Spleen (tissue), 7 donors: ENCODE data around the gene MID1IP1.

Experiments
- CTCF ChIP-seq, 11 experiments: fragments of 200-600 bp in 7 of 11; fragments of 450-650 bp in 4 of 11; sonication (generic) in 4 of 11; IDR thresholded peaks in 8 of 11; conservative IDR thresholded peaks in 3 of 11; 1 replicate in 7 of 11; 2 replicates in 4 of 11; pipeline versions ENCODE4 v1.4.0 to v1.8.0; 2016 to 2021; ENCODE audit warnings: antibody characterized with exemption in 11 of 11, inconsistent platforms in 4 of 11, mild to moderate bottlenecking in 1 of 11
- POLR2A ChIP-seq, 3 donors: fragments of 450-650 bp; IDR thresholded peaks; one replicate each; pipeline ENCODE4 v1.5.1; 2017; ENCODE audit warnings: antibody characterized with exemption in 3 of 3, mild to moderate bottlenecking in 1 of 3
- POLR2AphosphoS5 ChIP-seq, 3 donors: sonication (generic); formaldehyde crosslinking; IDR thresholded peaks; one replicate each; pipeline ENCODE4 v1.5.1; 2017; ENCODE audit warnings: antibody characterized with exemption in 3 of 3
- donor health status: DM: no; HTN: no; CAD: no; lungs with moderate emphysema.
- donor health status: DM: no; HTN: no; CAD: no.
- donor health status: DM: no; HTN: no; CAD: no.

DNA sequence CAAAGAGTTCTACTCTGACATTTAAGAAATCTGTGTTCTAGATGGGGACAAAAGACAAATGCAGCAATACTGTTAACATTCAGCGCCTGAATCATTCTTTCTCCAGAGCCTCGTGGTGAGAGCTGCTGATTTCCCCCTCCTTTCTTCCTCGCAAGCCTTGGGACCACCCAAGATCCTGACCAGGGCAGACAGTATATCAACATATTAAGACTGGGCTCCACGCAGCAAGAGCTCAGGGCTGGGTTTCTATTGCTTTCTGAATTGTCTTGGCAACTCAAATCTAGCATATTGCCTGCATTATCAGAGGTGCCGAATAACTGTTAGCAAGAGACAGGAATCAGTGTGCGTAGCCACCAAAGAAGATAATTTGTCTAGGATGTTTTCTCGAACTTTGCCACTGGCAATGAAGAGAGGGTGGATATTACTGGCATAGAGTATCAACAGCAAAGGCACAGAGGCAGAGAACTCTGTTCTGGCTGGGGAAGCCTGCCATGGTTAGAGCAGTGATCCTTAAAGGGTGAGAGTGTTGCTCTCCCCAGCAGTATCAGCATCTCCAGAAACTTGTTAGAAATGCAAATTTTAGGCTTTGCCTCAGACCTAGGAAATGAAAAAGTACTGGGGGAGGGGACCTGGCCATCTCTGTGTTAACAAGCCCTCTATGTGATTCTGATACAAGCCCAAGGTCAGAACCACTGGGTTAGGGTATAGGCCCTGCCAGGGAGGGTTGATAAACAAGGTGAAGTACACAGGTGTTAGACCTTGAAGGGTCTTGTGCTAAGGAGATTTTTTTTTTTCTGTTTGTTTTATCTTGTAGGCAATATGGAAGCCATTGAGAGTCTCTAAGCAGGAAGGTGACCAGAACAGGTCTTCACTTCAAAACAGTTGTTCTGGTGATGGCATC, 46.2 kb upstream of the MID1IP1 start:
- no peak for TF ChIP-seq CTCF (IDR thresholded peaks at IDR 0.05 in 8 of 11, conservative IDR thresholded peaks at IDR 0.05 in 3 of 11)
- TF ChIP-seq POLR2AphosphoS5 (IDR thresholded peaks at IDR 0.05): no peak
- no peak for TF ChIP-seq POLR2A (IDR thresholded peaks at IDR 0.05)
